ENCODE results near the gene ERFE. TPM values are rescaled to one million over a fixed set of nuclear protein-coding genes. Genes with fewer than 3 reads are reported as not detected.

ERFE gene
- total and polyA plus RNA-seq, 2 of the 13 experiments (the other 11 are each of a cell fraction or from before 2014, with no cell fraction given): 0.09 TPM; not detected in 1

- TF ChIP-seq ZNF20 (CRISPR knock-in tag; IDR thresholded peaks at IDR 0.05) (no peak), BCL6 (CRISPR knock-in tag; IDR thresholded peaks at IDR 0.05) (no peak), CBFB (CRISPR knock-in tag; IDR thresholded peaks at IDR 0.05) (peak; percentile 10; the same call in 1 of the 2 replicates), HNF1A (IDR thresholded peaks at IDR 0.05; ENCODE audit: low read depth) (no peak), HNF1A (CRISPR knock-in tag; IDR thresholded peaks at IDR 0.05; ENCODE audit: borderline replicate concordance) (no peak), NFKB2 (CRISPR knock-in tag; IDR thresholded peaks at IDR 0.05; ENCODE audit: borderline replicate concordance) (peak; percentile 68; the same call in 1 of the 2 replicates), HNRNPH1 (optimal IDR thresholded peaks at IDR 0.05; ENCODE audit: low read depth, low read length) (no peak), MXD4 (CRISPR knock-in tag; IDR thresholded peaks at IDR 0.05) (0 out of 2 replicates have a peak, but pooled peaks have one; percentile 50), KMT2A (CRISPR knock-in tag; IDR thresholded peaks at IDR 0.05) (peak; percentile 67), ZNF441 (CRISPR knock-in tag; IDR thresholded peaks at IDR 0.05; ENCODE audit: borderline replicate concordance) (peak; percentile 65; the same call in 1 of the 2 replicates), YY1 (IDR thresholded peaks at IDR 0.05; ENCODE audit: insufficient read depth, insufficient replicate concordance, low read depth, low read length) (peak; percentile 69), XRCC5 (optimal IDR thresholded peaks at IDR 0.05; ENCODE audit: low read length) (no peak), MXI1 (IDR thresholded peaks at IDR 0.05; ENCODE audit: borderline replicate concordance, low read depth, low read length) (peak; percentile 23; the same call in 1 of the 3 replicates), MYNN (CRISPR knock-in tag; IDR thresholded peaks at IDR 0.05; ENCODE audit: low read depth) (0 out of 2 replicates have a peak, but pooled peaks have one; percentile 76), ZSCAN22 (CRISPR knock-in tag; IDR thresholded peaks at IDR 0.05) (no peak), TCF12 (IDR thresholded peaks at IDR 0.05) (no peak), TCF12 (CRISPR knock-in tag; IDR thresholded peaks at IDR 0.05) (no peak), TGIF2 (CRISPR knock-in tag; IDR thresholded peaks at IDR 0.05) (peak; percentile 74; the same call in 1 of the 2 replicates), RFX5 (IDR thresholded peaks at IDR 0.05; ENCODE audit: low read depth, low read length) (no peak), KDM2A (CRISPR knock-in tag; IDR thresholded peaks at IDR 0.05; ENCODE audit: borderline replicate concordance, low read depth) (peak; percentile 67), ZNF777 (CRISPR knock-in tag; IDR thresholded peaks at IDR 0.05) (peak; percentile 95)
- TF ChIP-seq, protein P1, sequence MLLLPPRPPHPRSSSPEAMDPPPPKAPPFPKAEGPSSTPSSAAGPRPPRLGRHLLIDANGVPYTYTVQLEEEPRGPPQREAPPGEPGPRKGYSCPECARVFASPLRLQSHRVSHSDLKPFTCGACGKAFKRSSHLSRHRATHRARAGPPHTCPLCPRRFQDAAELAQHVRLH (CRISPR knock-in tag; IDR thresholded peaks at IDR 0.05; ENCODE audit: borderline replicate concordance, low read depth): peak; percentile 32; the same call in 1 of the 2 replicates
- TF ChIP-seq, protein P2, sequence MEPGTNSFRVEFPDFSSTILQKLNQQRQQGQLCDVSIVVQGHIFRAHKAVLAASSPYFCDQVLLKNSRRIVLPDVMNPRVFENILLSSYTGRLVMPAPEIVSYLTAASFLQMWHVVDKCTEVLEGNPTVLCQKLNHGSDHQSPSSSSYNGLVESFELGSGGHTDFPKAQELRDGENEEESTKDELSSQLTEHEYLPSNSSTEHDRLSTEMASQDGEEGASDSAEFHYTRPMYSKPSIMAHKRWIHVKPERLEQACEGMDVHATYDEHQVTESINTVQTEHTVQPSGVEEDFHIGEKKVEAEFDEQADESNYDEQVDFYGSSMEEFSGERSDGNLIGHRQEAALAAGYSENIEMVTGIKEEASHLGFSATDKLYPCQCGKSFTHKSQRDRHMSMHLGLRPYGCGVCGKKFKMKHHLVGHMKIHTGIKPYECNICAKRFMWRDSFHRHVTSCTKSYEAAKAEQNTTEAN (CRISPR knock-in tag; conservative IDR thresholded peaks at IDR 0.05): peak; percentile 28; the same call in 1 of the 2 replicates
- TF ChIP-seq, protein P3, sequence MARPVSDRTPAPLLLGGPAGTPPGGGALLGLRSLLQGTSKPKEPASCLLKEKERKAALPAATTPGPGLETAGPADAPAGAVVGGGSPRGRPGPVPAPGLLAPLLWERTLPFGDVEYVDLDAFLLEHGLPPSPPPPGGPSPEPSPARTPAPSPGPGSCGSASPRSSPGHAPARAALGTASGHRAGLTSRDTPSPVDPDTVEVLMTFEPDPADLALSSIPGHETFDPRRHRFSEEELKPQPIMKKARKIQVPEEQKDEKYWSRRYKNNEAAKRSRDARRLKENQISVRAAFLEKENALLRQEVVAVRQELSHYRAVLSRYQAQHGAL (CRISPR knock-in tag; IDR thresholded peaks at IDR 0.05; ENCODE audit: not compliant biosample characterization): no peak
Observed at GRCh38 chr2:238203094-238203972, 44.6 kb downstream of the ERFE start, which contains the start of gene ILKAP (continued).

All from HepG2 (cell line).